HepG2 (cell line): ENCODE data around the gene CAMTA2. TPM values are rescaled to one million over a fixed set of nuclear protein-coding genes. Genes with fewer than 3 reads are reported as not detected.

Experiments used
- BRD4 ChIP-seq: sonication (generic); formaldehyde crosslinking; IDR thresholded peaks from 2 replicates; pipeline ENCODE4 v1.4.0; 2020; ENCODE audit warnings: missing genetic modification reagents
- CHD4 ChIP-seq: fragments of 200-600 bp; sonication (generic); IDR thresholded peaks from 2 replicates; pipeline ENCODE4 v1.7.0; 2017; ENCODE audit warnings: mild to moderate bottlenecking, low read length, borderline replicate concordance
- HNF4G ChIP-seq, 2 experiments: sonication (generic) in 1 of 2; formaldehyde crosslinking in 1 of 2; IDR thresholded peaks; 2 replicates each; pipeline versions ENCODE4 v1.4.0 to v1.6.1; 2011 to 2020; ENCODE audit warnings: borderline replicate concordance in 2 of 2, low read depth in 2 of 2, mild to moderate bottlenecking in 2 of 2, low read length in 1 of 2, missing genetic modification reagents in 1 of 2, moderate library complexity in 1 of 2
- MTF1 ChIP-seq: sonication (generic); formaldehyde crosslinking; IDR thresholded peaks from 2 replicates; pipeline ENCODE4 v1.5.0; 2020; ENCODE audit warnings: missing genetic modification reagents
- NFKBIZ ChIP-seq: IDR thresholded peaks from 2 replicates; pipeline ENCODE4 v1.6.1; 2018; ENCODE audit warnings: missing genetic modification reagents, missing compliant biosample characterization
- PAF1 ChIP-seq: IDR thresholded peaks from 2 replicates; pipeline ENCODE4 v1.6.1; 2016; ENCODE audit warnings: missing genetic modification reagents, missing compliant biosample characterization
- POGZ ChIP-seq: sonication (generic); formaldehyde crosslinking; IDR thresholded peaks from 2 replicates; pipeline ENCODE4 v1.4.0; 2020; ENCODE audit warnings: mild to moderate bottlenecking, missing genetic modification reagents
- ZNF205 ChIP-seq: IDR thresholded peaks from 2 replicates; pipeline ENCODE4 v1.6.1; 2018; ENCODE audit warnings: missing biosample characterization, missing genetic modification reagents
- ZNF782 ChIP-seq: sonication (generic); formaldehyde crosslinking; IDR thresholded peaks from 2 replicates; pipeline ENCODE4 v1.4.0; 2020; ENCODE audit warnings: missing genetic modification reagents, mild to moderate bottlenecking, borderline replicate concordance
- ZSCAN22 ChIP-seq: sonication (generic); formaldehyde crosslinking; IDR thresholded peaks from 2 replicates; pipeline ENCODE4 v1.4.0; 2020; ENCODE audit warnings: mild to moderate bottlenecking, missing genetic modification reagents
- polyA plus RNA-seq, 8 experiments: library from polyadenylated mRNA; depleted of rRNA in 3 of 8; stranded (reverse) in 7 of 8; unstranded in 1 of 8; fragments of >200 nt; fragmentation: Illumina TruSeq in 4 of 8; extraction: Trizol in 4 of 8; gene quantifications; 2 replicates each; pipeline versions ENCODE4 v1.2.1 to v1.2.3, GENCODE V29; 2011 to 2016; ENCODE audit warnings: low read depth in 4 of 8, missing spikeins in 1 of 8, mixed read lengths in 1 of 8; ENCODE audit not compliant: insufficient read depth in 1 of 8
- total RNA-seq, 5 experiments: library from RNA; depleted of rRNA; stranded (reverse); fragments of >200 nt; fragmentation: Illumina TruSeq; extraction: Trizol; gene quantifications; 2 replicates each; pipeline ENCODE4 v1.2.3, GENCODE V29; 2016; ENCODE audit warnings: low read depth in 1 of 5
- TF ChIP-seq, protein P1 (sequence below): sonication (generic); formaldehyde crosslinking; IDR thresholded peaks from 2 replicates; pipeline ENCODE4 v1.8.0; 2022; ENCODE audit warnings: mild to moderate bottlenecking, missing genetic modification reagents; ENCODE audit not compliant: insufficient replicate concordance
- TF ChIP-seq, protein P2 (sequence below), 2 experiments: sonication (generic) in 1 of 2; formaldehyde crosslinking in 1 of 2; IDR thresholded peaks; 2 replicates each; pipeline versions ENCODE4 v1.4.0 to v1.6.1; 2016 to 2020; ENCODE audit warnings: borderline replicate concordance in 1 of 2, low read depth in 1 of 2, mild to moderate bottlenecking in 1 of 2, missing genetic modification reagents in 1 of 2
- TF ChIP-seq, protein P3 (sequence below): sonication (generic); formaldehyde crosslinking; IDR thresholded peaks from 2 replicates; pipeline ENCODE4 v1.5.1; 2020; ENCODE audit warnings: missing genetic modification reagents, mild to moderate bottlenecking, borderline replicate concordance
- TF ChIP-seq, protein P4 (sequence below): sonication (generic); formaldehyde crosslinking; IDR thresholded peaks from 2 replicates; pipeline ENCODE4 v1.4.0; 2020; ENCODE audit warnings: missing genetic modification reagents

CAMTA2 gene
- total and polyA plus RNA-seq, 2 of the 13 experiments (the other 11 are each of a cell fraction or from before 2014, with no cell fraction given), result 4.1 to 7.1 TPM

DNA sequence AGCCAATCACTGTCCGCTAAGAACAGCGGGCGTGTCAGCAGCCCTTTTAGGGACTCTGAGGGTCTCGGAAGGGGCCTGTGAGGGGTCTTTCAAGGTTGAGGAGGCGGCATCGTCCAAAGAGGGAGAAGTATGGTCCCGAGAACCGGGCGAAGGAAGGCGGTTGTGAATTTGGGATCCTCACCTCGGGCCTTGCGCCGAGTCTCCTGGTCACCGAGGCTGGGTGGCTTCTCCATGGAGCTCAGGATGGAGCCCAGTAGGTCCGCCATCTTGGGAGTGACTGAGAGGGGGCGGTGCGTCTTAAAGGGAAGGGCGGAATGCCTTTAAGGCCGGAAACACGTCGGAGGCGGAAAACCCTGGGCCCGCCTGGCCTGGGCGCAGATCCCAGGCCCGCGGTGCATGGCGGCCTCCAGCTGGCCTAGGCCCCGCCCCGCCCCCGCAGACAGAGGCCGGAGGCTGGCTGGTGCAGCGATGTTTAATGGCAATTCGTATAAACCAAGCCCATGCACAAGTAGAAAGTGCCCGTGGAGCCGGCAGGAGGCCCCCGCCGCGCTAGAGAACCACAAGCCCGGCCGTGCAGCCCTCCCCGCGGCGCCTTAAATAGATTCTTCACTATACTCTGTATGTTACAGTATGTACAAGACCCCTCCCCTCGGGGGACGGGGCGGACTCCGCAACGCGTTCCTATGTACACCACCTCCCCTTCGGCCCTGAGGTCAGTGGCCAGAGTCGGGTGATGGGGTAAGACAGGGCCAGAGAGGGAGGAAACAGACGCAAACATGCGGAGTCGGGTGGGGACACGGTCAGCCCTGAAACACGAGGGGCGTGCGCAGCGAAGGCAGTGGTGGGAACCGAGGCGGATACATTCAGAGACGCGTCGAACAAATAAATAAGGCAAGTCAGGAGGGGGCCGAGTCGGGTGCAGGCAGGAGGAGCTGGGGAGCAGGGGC is 19.7 kb downstream of the CAMTA2 start, which contains the start of gene SPAG7 (continued):
- TF ChIP-seq, protein P1, sequence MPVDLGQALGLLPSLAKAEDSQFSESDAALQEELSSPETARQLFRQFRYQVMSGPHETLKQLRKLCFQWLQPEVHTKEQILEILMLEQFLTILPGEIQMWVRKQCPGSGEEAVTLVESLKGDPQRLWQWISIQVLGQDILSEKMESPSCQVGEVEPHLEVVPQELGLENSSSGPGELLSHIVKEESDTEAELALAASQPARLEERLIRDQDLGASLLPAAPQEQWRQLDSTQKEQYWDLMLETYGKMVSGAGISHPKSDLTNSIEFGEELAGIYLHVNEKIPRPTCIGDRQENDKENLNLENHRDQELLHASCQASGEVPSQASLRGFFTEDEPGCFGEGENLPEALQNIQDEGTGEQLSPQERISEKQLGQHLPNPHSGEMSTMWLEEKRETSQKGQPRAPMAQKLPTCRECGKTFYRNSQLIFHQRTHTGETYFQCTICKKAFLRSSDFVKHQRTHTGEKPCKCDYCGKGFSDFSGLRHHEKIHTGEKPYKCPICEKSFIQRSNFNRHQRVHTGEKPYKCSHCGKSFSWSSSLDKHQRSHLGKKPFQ (CRISPR knock-in tag), result no peak
- no peak for TF ChIP-seq MTF1 (CRISPR knock-in tag)
- no peak for TF ChIP-seq CHD4
- no peak; the same call in 1 of the 2 replicates for TF ChIP-seq HNF4G (IDR thresholded peaks at IDR 0.05; ENCODE audit: borderline replicate concordance, low read depth, low read length)
- peak; percentile 3; the same call in 1 of the 2 replicates for TF ChIP-seq HNF4G (CRISPR knock-in tag; IDR thresholded peaks at IDR 0.05; ENCODE audit: borderline replicate concordance, low read depth)
- TF ChIP-seq ZSCAN22 (CRISPR knock-in tag), result no peak
- TF ChIP-seq, protein P2, sequence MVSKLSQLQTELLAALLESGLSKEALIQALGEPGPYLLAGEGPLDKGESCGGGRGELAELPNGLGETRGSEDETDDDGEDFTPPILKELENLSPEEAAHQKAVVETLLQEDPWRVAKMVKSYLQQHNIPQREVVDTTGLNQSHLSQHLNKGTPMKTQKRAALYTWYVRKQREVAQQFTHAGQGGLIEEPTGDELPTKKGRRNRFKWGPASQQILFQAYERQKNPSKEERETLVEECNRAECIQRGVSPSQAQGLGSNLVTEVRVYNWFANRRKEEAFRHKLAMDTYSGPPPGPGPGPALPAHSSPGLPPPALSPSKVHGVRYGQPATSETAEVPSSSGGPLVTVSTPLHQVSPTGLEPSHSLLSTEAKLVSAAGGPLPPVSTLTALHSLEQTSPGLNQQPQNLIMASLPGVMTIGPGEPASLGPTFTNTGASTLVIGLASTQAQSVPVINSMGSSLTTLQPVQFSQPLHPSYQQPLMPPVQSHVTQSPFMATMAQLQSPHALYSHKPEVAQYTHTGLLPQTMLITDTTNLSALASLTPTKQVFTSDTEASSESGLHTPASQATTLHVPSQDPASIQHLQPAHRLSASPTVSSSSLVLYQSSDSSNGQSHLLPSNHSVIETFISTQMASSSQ (IDR thresholded peaks at IDR 0.05; ENCODE audit: low read depth), result no peak
- TF ChIP-seq, protein P2 (CRISPR knock-in tag; IDR thresholded peaks at IDR 0.05; ENCODE audit: borderline replicate concordance), result 0 out of 2 replicates have a peak, but pooled peaks have one; percentile 54
- TF ChIP-seq, protein P3, sequence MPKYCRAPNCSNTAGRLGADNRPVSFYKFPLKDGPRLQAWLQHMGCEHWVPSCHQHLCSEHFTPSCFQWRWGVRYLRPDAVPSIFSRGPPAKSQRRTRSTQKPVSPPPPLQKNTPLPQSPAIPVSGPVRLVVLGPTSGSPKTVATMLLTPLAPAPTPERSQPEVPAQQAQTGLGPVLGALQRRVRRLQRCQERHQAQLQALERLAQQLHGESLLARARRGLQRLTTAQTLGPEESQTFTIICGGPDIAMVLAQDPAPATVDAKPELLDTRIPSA (CRISPR knock-in tag), result 0 out of 2 replicates have a peak, but pooled peaks have one; percentile 50
- TF ChIP-seq, protein P4, sequence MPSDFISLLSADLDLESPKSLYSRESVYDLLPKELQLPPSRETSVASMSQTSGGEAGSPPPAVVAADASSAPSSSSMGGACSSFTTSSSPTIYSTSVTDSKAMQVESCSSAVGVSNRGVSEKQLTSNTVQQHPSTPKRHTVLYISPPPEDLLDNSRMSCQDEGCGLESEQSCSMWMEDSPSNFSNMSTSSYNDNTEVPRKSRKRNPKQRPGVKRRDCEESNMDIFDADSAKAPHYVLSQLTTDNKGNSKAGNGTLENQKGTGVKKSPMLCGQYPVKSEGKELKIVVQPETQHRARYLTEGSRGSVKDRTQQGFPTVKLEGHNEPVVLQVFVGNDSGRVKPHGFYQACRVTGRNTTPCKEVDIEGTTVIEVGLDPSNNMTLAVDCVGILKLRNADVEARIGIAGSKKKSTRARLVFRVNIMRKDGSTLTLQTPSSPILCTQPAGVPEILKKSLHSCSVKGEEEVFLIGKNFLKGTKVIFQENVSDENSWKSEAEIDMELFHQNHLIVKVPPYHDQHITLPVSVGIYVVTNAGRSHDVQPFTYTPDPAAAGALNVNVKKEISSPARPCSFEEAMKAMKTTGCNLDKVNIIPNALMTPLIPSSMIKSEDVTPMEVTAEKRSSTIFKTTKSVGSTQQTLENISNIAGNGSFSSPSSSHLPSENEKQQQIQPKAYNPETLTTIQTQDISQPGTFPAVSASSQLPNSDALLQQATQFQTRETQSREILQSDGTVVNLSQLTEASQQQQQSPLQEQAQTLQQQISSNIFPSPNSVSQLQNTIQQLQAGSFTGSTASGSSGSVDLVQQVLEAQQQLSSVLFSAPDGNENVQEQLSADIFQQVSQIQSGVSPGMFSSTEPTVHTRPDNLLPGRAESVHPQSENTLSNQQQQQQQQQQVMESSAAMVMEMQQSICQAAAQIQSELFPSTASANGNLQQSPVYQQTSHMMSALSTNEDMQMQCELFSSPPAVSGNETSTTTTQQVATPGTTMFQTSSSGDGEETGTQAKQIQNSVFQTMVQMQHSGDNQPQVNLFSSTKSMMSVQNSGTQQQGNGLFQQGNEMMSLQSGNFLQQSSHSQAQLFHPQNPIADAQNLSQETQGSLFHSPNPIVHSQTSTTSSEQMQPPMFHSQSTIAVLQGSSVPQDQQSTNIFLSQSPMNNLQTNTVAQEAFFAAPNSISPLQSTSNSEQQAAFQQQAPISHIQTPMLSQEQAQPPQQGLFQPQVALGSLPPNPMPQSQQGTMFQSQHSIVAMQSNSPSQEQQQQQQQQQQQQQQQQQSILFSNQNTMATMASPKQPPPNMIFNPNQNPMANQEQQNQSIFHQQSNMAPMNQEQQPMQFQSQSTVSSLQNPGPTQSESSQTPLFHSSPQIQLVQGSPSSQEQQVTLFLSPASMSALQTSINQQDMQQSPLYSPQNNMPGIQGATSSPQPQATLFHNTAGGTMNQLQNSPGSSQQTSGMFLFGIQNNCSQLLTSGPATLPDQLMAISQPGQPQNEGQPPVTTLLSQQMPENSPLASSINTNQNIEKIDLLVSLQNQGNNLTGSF (CRISPR knock-in tag), result no peak
- TF ChIP-seq BRD4, result peak; percentile 41; the same call in 1 of the 2 replicates
- no peak for TF ChIP-seq ZNF782
- peak; percentile 36; the same call in 1 of the 2 replicates for TF ChIP-seq ZNF205 (CRISPR knock-in tag)
- no peak for TF ChIP-seq NFKBIZ (CRISPR knock-in tag)
- 0 out of 2 replicates have a peak, but pooled peaks have one; percentile 15 for TF ChIP-seq PAF1
- peak; percentile 59; the same call in 1 of the 2 replicates for TF ChIP-seq POGZ (CRISPR knock-in tag)
